22Rv1 (cell line): ENCODE data around the gene LPIN2.

Experiments used
- H3K27ac ChIP-seq: fragments of 450-650 bp; 2 replicates; pipeline ENCODE4 v1.5.1; 2017
- ZFX ChIP-seq: fragments of 450-650 bp; IDR thresholded peaks from 2 replicates; pipeline ENCODE4 v1.6.1; 2017; ENCODE audit warnings: antibody characterized with exemption, borderline replicate concordance
- TF ChIP-seq, protein P1 (sequence below): fragments of 450-650 bp; IDR thresholded peaks from 2 replicates; pipeline ENCODE4 v1.5.1; 2017; ENCODE audit warnings: mild to moderate bottlenecking

The LPIN2 gene

GRCh38 chr18:2984091-2984490, 28.9 kb downstream of the LPIN2 start:
- TF ChIP-seq, protein P1, sequence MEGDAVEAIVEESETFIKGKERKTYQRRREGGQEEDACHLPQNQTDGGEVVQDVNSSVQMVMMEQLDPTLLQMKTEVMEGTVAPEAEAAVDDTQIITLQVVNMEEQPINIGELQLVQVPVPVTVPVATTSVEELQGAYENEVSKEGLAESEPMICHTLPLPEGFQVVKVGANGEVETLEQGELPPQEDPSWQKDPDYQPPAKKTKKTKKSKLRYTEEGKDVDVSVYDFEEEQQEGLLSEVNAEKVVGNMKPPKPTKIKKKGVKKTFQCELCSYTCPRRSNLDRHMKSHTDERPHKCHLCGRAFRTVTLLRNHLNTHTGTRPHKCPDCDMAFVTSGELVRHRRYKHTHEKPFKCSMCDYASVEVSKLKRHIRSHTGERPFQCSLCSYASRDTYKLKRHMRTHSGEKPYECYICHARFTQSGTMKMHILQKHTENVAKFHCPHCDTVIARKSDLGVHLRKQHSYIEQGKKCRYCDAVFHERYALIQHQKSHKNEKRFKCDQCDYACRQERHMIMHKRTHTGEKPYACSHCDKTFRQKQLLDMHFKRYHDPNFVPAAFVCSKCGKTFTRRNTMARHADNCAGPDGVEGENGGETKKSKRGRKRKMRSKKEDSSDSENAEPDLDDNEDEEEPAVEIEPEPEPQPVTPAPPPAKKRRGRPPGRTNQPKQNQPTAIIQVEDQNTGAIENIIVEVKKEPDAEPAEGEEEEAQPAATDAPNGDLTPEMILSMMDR: no peak

DNA sequence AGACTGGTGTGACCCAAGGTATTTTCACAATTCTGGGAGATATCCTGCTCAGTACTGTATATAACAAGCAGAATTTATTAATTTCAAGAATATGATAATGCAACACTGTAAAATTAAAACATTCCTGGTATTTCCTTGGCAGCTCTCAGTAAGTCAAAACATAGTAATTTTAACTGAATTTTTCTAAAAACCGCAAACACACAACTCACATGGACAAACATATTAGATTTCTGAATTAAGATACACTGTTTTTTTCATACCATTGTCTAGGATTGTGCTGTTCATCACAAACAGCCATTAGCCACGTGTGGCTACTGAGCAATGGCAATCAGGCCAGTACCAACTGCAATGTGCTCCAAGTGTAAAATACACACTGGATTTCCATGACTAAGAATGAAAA, 29.6 kb downstream of the LPIN2 start:
- H3K27ac ChIP-seq: no peak overlapping the region
- TF ChIP-seq ZFX: no peak
- TF ChIP-seq, protein P1: no peak

More at GRCh38 chr18:2984091-2984490, 28.9 kb downstream of the LPIN2 start:
- no peak overlapping the region for H3K27ac ChIP-seq

DNA sequence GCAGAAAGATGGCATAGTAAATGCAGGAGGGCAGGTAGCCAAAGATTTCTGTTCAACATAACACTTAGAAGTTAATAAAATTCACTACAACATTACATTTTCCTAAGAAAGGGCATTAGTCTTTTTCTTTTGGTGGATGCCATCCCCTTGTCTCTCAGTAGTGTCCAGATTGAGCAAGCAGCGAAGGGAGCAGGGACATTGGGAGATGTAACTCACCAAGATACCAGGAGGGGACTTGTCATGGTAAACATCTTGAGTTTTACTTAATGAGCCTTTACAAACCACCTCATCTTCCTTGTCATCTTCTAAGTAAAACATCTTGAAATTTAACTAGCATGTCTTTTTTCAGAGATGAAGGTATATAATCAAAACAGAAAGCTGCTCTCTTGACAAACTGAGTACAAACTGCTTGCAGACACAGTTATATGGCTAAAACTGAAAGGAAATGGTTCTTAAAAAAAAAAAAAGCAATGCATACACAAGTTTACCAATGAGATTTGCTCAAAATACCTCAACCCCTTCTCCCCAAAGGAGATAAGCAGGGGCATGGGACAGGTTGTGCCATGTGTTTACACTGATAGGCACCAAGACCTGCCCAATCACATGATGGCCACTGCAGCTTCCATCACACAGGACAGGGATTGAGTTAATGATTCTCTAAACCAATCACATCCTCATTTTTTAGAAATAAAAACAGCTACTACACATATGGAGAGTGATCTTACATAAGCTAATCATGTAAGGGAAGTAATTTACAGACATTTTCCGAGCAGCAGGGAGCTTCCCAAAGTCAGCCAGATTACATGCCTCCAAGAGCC, 30.3 kb downstream of the LPIN2 start:
- no peak overlapping the region for H3K27ac ChIP-seq
- TF ChIP-seq, protein P1: no peak
- no peak for TF ChIP-seq ZFX

DNA sequence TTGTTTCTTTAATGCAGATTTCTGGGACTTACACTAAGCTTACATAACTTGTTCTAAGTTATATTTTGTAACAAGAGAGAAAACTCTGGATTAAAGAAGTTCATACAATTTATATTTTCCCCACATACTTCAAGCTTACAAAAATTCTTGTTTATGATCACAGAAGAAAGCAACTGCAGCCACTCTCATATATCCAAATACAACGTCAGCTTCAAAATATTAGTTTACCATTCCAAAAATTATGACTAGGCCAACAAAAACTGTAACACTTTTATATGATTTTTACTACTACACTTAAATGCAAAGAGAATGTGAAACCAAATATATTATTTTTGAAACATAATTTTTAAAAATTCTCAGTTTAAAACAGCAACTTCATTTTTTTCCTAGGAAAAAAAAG, 30.9 kb downstream of the LPIN2 start:
- TF ChIP-seq ZFX: no peak
- TF ChIP-seq, protein P1: no peak
- no peak overlapping the region for H3K27ac ChIP-seq

DNA sequence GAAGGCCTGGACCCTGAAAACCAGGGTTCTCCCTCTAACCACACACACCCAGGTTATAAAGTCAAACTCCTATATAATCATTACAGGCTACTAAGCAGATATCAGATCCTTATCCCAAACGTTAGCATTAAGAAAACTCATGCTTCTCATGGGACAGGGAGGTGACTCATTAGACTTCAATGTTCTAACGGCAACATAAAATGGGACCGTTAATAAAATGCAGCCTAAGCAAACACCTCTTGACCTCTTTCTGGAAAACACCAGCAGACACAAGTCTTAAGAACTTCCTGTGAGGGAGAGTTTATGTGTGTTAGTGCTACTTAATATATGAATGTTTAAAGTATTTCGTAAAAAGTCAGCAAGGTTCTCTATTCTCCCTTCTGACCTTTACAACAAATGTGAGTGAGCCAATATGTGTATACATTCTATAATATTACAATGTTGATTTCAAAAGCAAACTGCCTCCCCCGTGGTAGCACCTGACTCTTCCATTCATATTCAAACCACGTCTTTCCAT, 31.7 kb downstream of the LPIN2 start:
- no peak overlapping the region for H3K27ac ChIP-seq
- TF ChIP-seq, protein P1: no peak
- no peak for TF ChIP-seq ZFX

- TF ChIP-seq, protein P1: no peak
- no peak for TF ChIP-seq ZFX
- no peak overlapping the region for H3K27ac ChIP-seq
Measured at GRCh38 chr18:2979871-2980790, 32.8 kb downstream of the LPIN2 start.
